Mucosa of descending colon (tissue), 3 donors: ENCODE data around the gene SMARCD2. TPM values are rescaled to one million over a fixed set of nuclear protein-coding genes. Genes with fewer than 3 reads are reported as not detected.

Source experiments
- ATAC-seq: fragments of 200-7000 bp; cut with Tn5 transposase; one replicate; pipeline ENCODE4 v1.9.1; 2020; ENCODE audit warnings: mild to moderate bottlenecking, moderate library complexity
- DNase-seq, 3 donors: peaks; one replicate each; pipeline ENCODE4 v3.0.0-alpha.2; 2020
- H3K36me3 ChIP-seq: fragments of 200-600 bp; one replicate; pipeline ENCODE4 v1.8.0; 2021; ENCODE audit warnings: low read depth, mild to moderate bottlenecking
- H3K4me1 ChIP-seq: fragments of 200-600 bp; one replicate; pipeline ENCODE4 v1.8.0; 2021; ENCODE audit warnings: low read depth, mild to moderate bottlenecking
- H3K4me3 ChIP-seq: fragments of 200-600 bp; one replicate; pipeline ENCODE4 v1.8.0; 2021; ENCODE audit warnings: mild to moderate bottlenecking
- H3K9me3 ChIP-seq: fragments of 200-600 bp; one replicate; pipeline ENCODE4 v1.8.0; 2021; ENCODE audit warnings: mild to moderate bottlenecking
- CTCF ChIP-seq: fragments of 200-600 bp; IDR thresholded peaks from one replicate; pipeline ENCODE4 v1.8.0; 2022; ENCODE audit warnings: antibody characterized with exemption, mild to moderate bottlenecking
- intact Hi-C, 2 donors: fragments of 100-400 bp; cut with DNase I in 1 of 2; cut with micrococcal nuclease in 1 of 2; formaldehyde crosslinking; loops; one replicate each; pipeline versions ENCODE4 v1.11.0 to v1.11.1; 2022; cut with DNase I, micrococcal nuclease
- total RNA-seq, 3 donors: library from RNA; stranded (reverse); fragmentation: NEBNext Ultra II Directional in 2 of 3; extraction: Animal tissue kit (Norgen Biotek cat#: 25700) in 2 of 3; gene quantifications; one replicate each; pipeline versions ENCODE4 v1.2.1 to v1.2.4, GENCODE V29; 2021 to 2023
- donor health status: DM: no; HTN: no; CAD: no; lungs with moderate emphysema.
- donor health status: DM: no; HTN: no; CAD: no.
- donor health status: DM: no; HTN: yes; CAD: no.

Gene SMARCD2
- total RNA-seq, 3 donors from 2014 or later: 76.6 to 82.1 (median 80.4) TPM

DNA sequence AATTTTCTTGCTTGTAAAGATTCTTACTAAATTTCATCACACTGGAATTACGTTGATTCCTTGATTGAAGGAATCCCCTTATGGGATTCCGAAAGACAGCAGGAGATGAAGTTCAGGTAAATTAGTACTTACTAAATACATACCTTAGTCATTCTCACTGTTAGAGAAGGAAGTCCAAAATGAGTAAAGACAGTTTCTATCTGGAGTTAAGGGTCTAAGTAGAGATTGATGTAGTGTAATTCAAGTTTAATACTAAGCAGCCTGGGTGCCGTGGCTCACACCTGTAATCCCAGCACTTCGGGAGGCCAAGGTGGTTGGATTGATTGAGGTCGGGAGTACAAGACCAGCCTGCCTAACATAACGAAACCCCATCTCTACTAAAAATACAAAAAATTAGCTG is 59.0 kb downstream of the SMARCD2 start:
- no peaks in the 10 kb centered on the region for H3K9me3 ChIP-seq
- H3K4me3 ChIP-seq: no peak overlapping the region
- no peak for TF ChIP-seq CTCF
- DNase-seq (no peak), ATAC-seq (no peak)
- no peaks in the 10 kb centered on the region for H3K36me3 ChIP-seq
- intact Hi-C loops: no loop called here
- H3K4me1 ChIP-seq: no peaks in the 10 kb centered on the region

Other genes starting within 250 kb of the SMARCD2 start
- 10 to 100 TPM; 21.7 to 34.4 (median 29.7) TPM for gene TACO1, start 241.8 kb downstream of the SMARCD2 start, total RNA-seq
- 10 to 100 TPM; 13.0 to 54.7 (median 18.5) TPM for gene MAP3K3, start 220.3 kb downstream of the SMARCD2 start, total RNA-seq
- 10 to 100 TPM in 1 of 3 donors, 1 to 10 TPM in 2; 5.6 to 13.2 (median 8.4) TPM for gene LIMD2, start 142.6 kb downstream of the SMARCD2 start, total RNA-seq
- gene STRADA, start 100.9 kb downstream of the SMARCD2 start, total RNA-seq: 10 to 100 TPM; 29.1 to 34.0 (median 29.6) TPM
- 100 to 1,000 TPM in 2 of 3 donors, 10 to 100 TPM in 1; 94.9 to 139 (median 128) TPM for gene CCDC47, start 69.1 kb downstream of the SMARCD2 start, total RNA-seq
- gene DDX42, start 68.5 kb downstream of the SMARCD2 start, total RNA-seq: 100 to 1,000 TPM in 1 of 3 donors, 10 to 100 TPM in 2; 86.1 to 137 (median 89.9) TPM
- 100 to 1,000 TPM in 1 of 3 donors, 10 to 100 TPM in 2; 73.3 to 151 (median 96.4) TPM for gene PSMC5, start 15.3 kb downstream of the SMARCD2 start, total RNA-seq
- gene FTSJ3, start 15.0 kb downstream of the SMARCD2 start, total RNA-seq: 10 to 100 TPM; 26.9 to 48.2 (median 29.4) TPM
- gene CSH2, start 31.0 kb upstream of the SMARCD2 start, total RNA-seq: not detected
- gene GH2, start 39.3 kb upstream of the SMARCD2 start, total RNA-seq: not detected
- gene CSH1, start 53.9 kb upstream of the SMARCD2 start, total RNA-seq: not detected
- not detected for gene CSHL1, start 68.6 kb upstream of the SMARCD2 start, total RNA-seq
- gene GH1, start 76.2 kb upstream of the SMARCD2 start, total RNA-seq: not detected
- gene CD79B, start 89.6 kb upstream of the SMARCD2 start, total RNA-seq: 1 to 10 TPM in 2 of 3 donors, under 1 TPM in 1; 0.70 to 2.4 (median 1.4) TPM
- gene SCN4A, start 130.2 kb upstream of the SMARCD2 start, total RNA-seq: under 1 TPM; 0.10 to 0.75 (median 0.22) TPM
- gene PRR29, start 155.7 kb upstream of the SMARCD2 start, total RNA-seq: not detected
- gene ICAM2, start 177.9 kb upstream of the SMARCD2 start, total RNA-seq: 10 to 100 TPM in 2 of 3 donors, 1 to 10 TPM in 1; 6.9 to 14.2 (median 10.3) TPM